Gastroesophageal sphincter (tissue), 4 donors: ENCODE measurements around the gene DISP2. TPM values are rescaled to one million over a fixed set of nuclear protein-coding genes. Genes with fewer than 3 reads are reported as not detected.

Source experiments
- ATAC-seq: fragments of 150-250 bp; one replicate; pipeline ENCODE4 v1.9.1; 2016; ENCODE audit warnings: mild to moderate bottlenecking, moderate library complexity
- H3K27ac ChIP-seq, 4 donors: fragments of 200-600 bp; sonication (generic) in 3 of 4; 1 replicate in 3 of 4; 2 replicates in 1 of 4; pipeline ENCODE4 v1.5.1; 2016 to 2019
- H3K27me3 ChIP-seq: fragments of 200-600 bp; sonication (generic); one replicate; pipeline ENCODE4 v1.5.1; 2019
- H3K36me3 ChIP-seq, 2 donors: fragments of 200-600 bp; sonication (generic); one replicate each; pipeline ENCODE4 v1.5.1; 2019; ENCODE audit warnings: control low read depth in 1 of 2
- H3K4me1 ChIP-seq, 3 donors: fragments of 200-600 bp; sonication (generic); 1 replicate in 2 of 3; 2 replicates in 1 of 3; pipeline ENCODE4 v1.5.1; 2016 to 2019; ENCODE audit warnings: control low read depth in 2 of 3
- H3K4me3 ChIP-seq, 2 donors: fragments of 200-600 bp; sonication (generic); one replicate each; pipeline ENCODE4 v1.5.1; 2019; ENCODE audit warnings: mild to moderate bottlenecking in 1 of 2, moderate library complexity in 1 of 2
- H3K9me3 ChIP-seq, 3 donors: fragments of 200-600 bp; sonication (generic); one replicate each; pipeline ENCODE4 v1.5.1; 2017 to 2019; ENCODE audit warnings: control low read depth in 2 of 3
- CTCF ChIP-seq, 4 experiments: fragments of 200-600 bp in 2 of 4; fragments of 450-650 bp in 2 of 4; sonication (generic) in 1 of 4; IDR thresholded peaks; one replicate each; pipeline ENCODE4 v1.5.1; 2017 to 2019; ENCODE audit warnings: antibody characterized with exemption in 4 of 4, mild to moderate bottlenecking in 2 of 4, moderate library complexity in 2 of 4
- EP300 ChIP-seq: sonication (generic); formaldehyde crosslinking; IDR thresholded peaks from one replicate; pipeline ENCODE4 v1.6.1; 2017; ENCODE audit warnings: antibody characterized with exemption, mild to moderate bottlenecking
- POLR2A ChIP-seq, 2 donors: fragments of 450-650 bp; IDR thresholded peaks; one replicate each; pipeline ENCODE4 v1.6.1; 2017; ENCODE audit warnings: antibody characterized with exemption in 2 of 2, mild to moderate bottlenecking in 2 of 2, moderate library complexity in 1 of 2
- POLR2AphosphoS5 ChIP-seq: sonication (generic); formaldehyde crosslinking; IDR thresholded peaks from one replicate; pipeline ENCODE4 v1.6.1; 2017; ENCODE audit warnings: antibody characterized with exemption
- WGBS, 2 donors: methylation state at CpG; one replicate each; pipeline ENCODE4 v1.1.5; 2018; ENCODE audit warnings: low coverage in 1 of 2; 5-methylcytosine and 5-hydroxymethylcytosine counted together
- total RNA-seq, 4 donors: library from RNA; depleted of rRNA; stranded (reverse); fragments of >200 nt; gene quantifications; one replicate each; pipeline ENCODE4 v1.1.0, GENCODE V29; 2016

The DISP2 gene
- total RNA-seq, 4 donors from 2014 or later: 0.07 to 0.19 (median 0.15) TPM

- Histone ChIP-seq H3K27ac (no peak overlapping the region), H3K4me1 (peaks cover 4 to 29% (median 8%) of the 10 kb centered on the region in 3 donors), H3K27me3 (peaks cover 4% of the 10 kb centered on the region), H3K36me3 (no peaks in the 10 kb centered on the region), H3K4me3 (no peak overlapping the region), H3K9me3 (no peaks in the 10 kb centered on the region)
- ATAC-seq: no peak
- TF ChIP-seq POLR2A (IDR thresholded peaks at IDR 0.05) (no peak), POLR2AphosphoS5 (no peak), EP300 (no peak), CTCF (IDR thresholded peaks at IDR 0.05) (no peak)
- WGBS, 2 donors: 75 to 78% methylated on average over 4 to 5 of the region's 5 CpGs
Measured at GRCh38 chr15:40353697-40354096, 4.3 kb upstream of the DISP2 start.

DNA sequence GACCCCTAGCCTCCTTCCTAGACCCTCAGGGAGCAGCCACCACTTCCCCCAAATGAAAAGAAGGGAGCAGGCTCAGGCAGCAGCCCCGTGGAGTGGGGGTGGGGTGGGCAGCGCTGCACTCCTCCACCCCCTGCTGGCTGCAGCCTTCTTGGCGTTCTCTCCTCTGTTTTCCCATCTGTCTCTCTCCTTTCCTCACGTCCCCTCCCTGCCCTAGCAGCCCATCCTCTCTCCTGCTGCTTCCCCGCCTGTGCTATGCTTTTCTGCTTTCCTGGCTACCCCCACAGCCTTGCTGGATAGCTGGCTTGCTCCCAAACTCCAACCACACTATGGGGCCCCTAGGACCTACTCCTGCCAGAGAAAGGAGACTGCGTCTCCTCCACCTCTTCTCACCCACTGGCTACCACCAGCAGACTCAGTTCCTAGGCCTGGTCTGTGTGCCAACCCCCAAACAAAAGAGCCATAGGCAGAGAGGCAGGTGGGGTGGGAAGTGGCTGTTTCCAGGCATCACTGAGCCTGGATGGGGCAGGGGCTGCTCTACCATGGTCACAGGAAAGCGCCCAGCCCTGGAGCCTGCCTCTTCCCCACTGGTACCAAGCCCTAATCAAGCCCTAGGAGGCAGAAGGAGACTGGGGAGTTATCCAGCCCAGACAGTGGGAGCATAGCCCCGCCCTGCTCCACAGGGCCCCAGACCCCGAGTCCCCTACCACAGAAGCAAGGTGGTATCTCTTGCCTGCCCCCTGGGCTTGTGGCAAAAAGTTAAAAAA, 3.4 kb upstream of the DISP2 start:
- no peak overlapping the region for H3K4me3 ChIP-seq
- ATAC-seq: no peak
- no peak overlapping the region for H3K27ac ChIP-seq
- H3K36me3 ChIP-seq: no peaks in the 10 kb centered on the region
- peaks cover 11% of the 10 kb centered on the region for H3K27me3 ChIP-seq
- 0 to 7% methylated on average over 2 to 5 of the region's 9 CpGs for WGBS, 2 donors
- TF ChIP-seq EP300 (no peak), POLR2AphosphoS5 (no peak), CTCF (IDR thresholded peaks at IDR 0.05) (peak in 2 of 4 experiments; percentile 33 to 59)
- no peaks in the 10 kb centered on the region for H3K9me3 ChIP-seq
- H3K4me1 ChIP-seq: peaks cover 4 to 32% (median 8%) of the 10 kb centered on the region in 3 donors

DNA sequence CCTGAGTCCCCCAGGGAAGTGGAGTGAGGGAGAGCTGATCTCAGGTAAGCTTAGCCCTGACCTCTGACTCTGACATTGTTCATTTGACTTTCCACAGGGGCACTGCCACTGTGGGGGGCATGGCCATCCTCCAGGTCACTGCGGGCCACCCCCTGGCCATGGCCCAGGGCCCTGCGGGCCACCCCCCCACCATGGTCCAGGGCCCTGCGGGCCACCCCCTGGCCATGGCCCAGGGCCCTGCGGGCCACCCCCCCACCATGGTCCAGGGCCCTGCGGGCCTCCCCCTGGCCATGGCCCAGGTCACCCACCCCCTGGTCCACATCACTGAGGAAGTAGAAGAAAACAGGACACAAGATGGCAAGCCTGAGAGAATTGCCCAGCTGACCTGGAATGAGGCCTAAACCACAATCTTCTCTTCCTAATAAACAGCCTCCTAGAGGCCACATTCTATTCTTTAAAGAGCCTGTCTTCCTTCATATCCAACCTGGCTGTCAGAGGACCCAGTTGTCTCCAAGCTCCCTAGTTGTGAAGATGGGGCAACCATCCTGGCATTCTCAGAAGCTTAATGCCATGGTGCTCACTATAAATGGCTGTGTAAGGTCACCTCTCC, 1.9 kb upstream of the DISP2 start:
- Histone ChIP-seq H3K36me3 (no peaks in the 10 kb centered on the region), H3K4me3 (no peak overlapping the region), H3K27ac (no peak overlapping the region), H3K27me3 (peaks cover 11% of the 10 kb centered on the region), H3K9me3 (no peaks in the 10 kb centered on the region), H3K4me1 (peaks cover 4 to 32% (median 8%) of the 10 kb centered on the region in 3 donors)
- ATAC-seq: no peak
- WGBS, 2 donors: no CpG with 5 or more reads among the region's 5 CpGs
- TF ChIP-seq POLR2A (IDR thresholded peaks at IDR 0.05): no peak
- no peak for TF ChIP-seq EP300
- TF ChIP-seq CTCF (IDR thresholded peaks at IDR 0.05): no peak
- TF ChIP-seq POLR2AphosphoS5: no peak

DNA sequence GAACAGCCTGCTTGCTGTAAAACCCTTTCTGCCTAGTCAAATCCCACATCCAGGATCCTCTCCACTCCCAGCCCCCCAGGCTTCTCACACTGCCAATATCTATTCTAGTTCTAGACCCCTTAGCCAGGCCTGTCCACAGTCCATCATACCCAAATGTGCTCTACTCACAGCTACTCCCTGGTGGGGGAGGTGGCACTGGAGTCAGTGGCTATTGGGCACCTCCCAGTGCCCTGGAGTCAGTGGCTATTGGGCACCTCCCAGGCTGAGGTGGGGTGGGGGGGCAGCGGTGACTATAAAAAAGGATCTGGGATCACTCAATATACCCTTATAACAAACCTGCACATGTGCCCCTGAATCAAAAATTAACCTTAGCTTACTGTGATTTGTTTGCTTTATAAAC, 773 bp upstream of the DISP2 start:
- peak overlapping the region in 1 of 2 donors; percentile 50 for H3K4me3 ChIP-seq
- TF ChIP-seq CTCF (IDR thresholded peaks at IDR 0.05) (no peak), EP300 (no peak), POLR2AphosphoS5 (no peak), POLR2A (IDR thresholded peaks at IDR 0.05) (no peak)

More for the DNA sequence above, 773 bp upstream of the DISP2 start:
- Histone ChIP-seq H3K4me1 (peaks cover 4 to 32% (median 8%) of the 10 kb centered on the region in 3 donors), H3K9me3 (no peaks in the 10 kb centered on the region), H3K27ac (no peak overlapping the region), H3K36me3 (no peaks in the 10 kb centered on the region), H3K27me3 (peaks cover 11% of the 10 kb centered on the region)
- no peak for ATAC-seq
- no CpG with 5 or more reads among the region's 1 CpG for WGBS, 2 donors
